GM19025 (cell line): ENCODE measurements around the gene MIA2.
A peak's percentile ranks its signal among the peaks of the same experiment; 100 is the strongest.
"Not testable (repeated sequence)": the region's sequence is repeated elsewhere in the genome, so short reads cannot be mapped to it uniquely, and the experiment has no call there.

Source experiments
- ATAC-seq: cut with Tn5 transposase; IDR thresholded peaks from one replicate; pipeline ENCODE4 v1.9.1; 2021; ENCODE audit warnings: mild to moderate bottlenecking, low read depth, moderate library complexity; ENCODE audit not compliant: unreplicated experiment

Gene MIA2

GRCh38 chr14:39230416-39231035 lies 3.2 kb upstream of the MIA2 start:
- no peak for ATAC-seq

GRCh38 chr14:39231751-39232553 lies 1.8 kb upstream of the MIA2 start:
- peak; percentile 67 for ATAC-seq

GRCh38 chr14:39232554-39233415 lies 930 bp upstream of the MIA2 start:
- ATAC-seq, result no peak

- ATAC-seq, result not testable (repeated sequence)
Observed at GRCh38 chr14:39234986-39235385, 1.3 kb downstream of the MIA2 start.

- ATAC-seq, result not testable (repeated sequence)
Observed at GRCh38 chr14:39235466-39235865, 1.8 kb downstream of the MIA2 start.

GRCh38 chr14:39240769-39241168 lies 7.1 kb downstream of the MIA2 start:
- no peak for ATAC-seq

GRCh38 chr14:39241637-39242036 lies 7.9 kb downstream of the MIA2 start:
- no peak for ATAC-seq

GRCh38 chr14:39243831-39244230 lies 10.1 kb downstream of the MIA2 start:
- ATAC-seq, result no peak

GRCh38 chr14:39246618-39247017 lies 12.9 kb downstream of the MIA2 start:
- no peak for ATAC-seq

- ATAC-seq, result no peak
Observed at GRCh38 chr14:39247256-39247655, 13.5 kb downstream of the MIA2 start.

GRCh38 chr14:39251547-39251946 lies 17.8 kb downstream of the MIA2 start:
- no peak for ATAC-seq

- ATAC-seq, result not testable (repeated sequence)
Observed at GRCh38 chr14:39257388-39257787, 23.7 kb downstream of the MIA2 start.

- ATAC-seq, result no peak
Observed at GRCh38 chr14:39258782-39259545, 25.2 kb downstream of the MIA2 start.

- not testable (repeated sequence) for ATAC-seq
Observed at GRCh38 chr14:39260161-39260560, 26.4 kb downstream of the MIA2 start.

- not testable (repeated sequence) for ATAC-seq
Observed at GRCh38 chr14:39262214-39262613, 28.5 kb downstream of the MIA2 start.

GRCh38 chr14:39264057-39264456 lies 30.3 kb downstream of the MIA2 start:
- no peak for ATAC-seq

- no peak for ATAC-seq
Observed at GRCh38 chr14:39264558-39264957, 30.8 kb downstream of the MIA2 start.

- no peak for ATAC-seq
Observed at GRCh38 chr14:39265033-39265432, 31.3 kb downstream of the MIA2 start.

GRCh38 chr14:39265806-39266524 lies 32.2 kb downstream of the MIA2 start:
- ATAC-seq, result no peak

GRCh38 chr14:39266525-39266870 lies 32.8 kb downstream of the MIA2 start:
- ATAC-seq, result peak; percentile 43
